ENCODE data around the gene LMBRD2. TPM values are rescaled to one million over a fixed set of nuclear protein-coding genes. Genes with fewer than 3 reads are reported as not detected.
A peak's percentile ranks its signal among the peaks of the same experiment; 100 is the strongest.

The LMBRD2 gene
- total RNA-seq, 1 donor, result 22.1 TPM

- TF ChIP-seq, protein P1, sequence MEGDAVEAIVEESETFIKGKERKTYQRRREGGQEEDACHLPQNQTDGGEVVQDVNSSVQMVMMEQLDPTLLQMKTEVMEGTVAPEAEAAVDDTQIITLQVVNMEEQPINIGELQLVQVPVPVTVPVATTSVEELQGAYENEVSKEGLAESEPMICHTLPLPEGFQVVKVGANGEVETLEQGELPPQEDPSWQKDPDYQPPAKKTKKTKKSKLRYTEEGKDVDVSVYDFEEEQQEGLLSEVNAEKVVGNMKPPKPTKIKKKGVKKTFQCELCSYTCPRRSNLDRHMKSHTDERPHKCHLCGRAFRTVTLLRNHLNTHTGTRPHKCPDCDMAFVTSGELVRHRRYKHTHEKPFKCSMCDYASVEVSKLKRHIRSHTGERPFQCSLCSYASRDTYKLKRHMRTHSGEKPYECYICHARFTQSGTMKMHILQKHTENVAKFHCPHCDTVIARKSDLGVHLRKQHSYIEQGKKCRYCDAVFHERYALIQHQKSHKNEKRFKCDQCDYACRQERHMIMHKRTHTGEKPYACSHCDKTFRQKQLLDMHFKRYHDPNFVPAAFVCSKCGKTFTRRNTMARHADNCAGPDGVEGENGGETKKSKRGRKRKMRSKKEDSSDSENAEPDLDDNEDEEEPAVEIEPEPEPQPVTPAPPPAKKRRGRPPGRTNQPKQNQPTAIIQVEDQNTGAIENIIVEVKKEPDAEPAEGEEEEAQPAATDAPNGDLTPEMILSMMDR (IDR thresholded peaks at IDR 0.05; ENCODE audit: insufficient read depth, low read length), result no peak
- no peak for DNase-seq (ENCODE audit: low read depth)
Observed at GRCh38 chr5:36111238-36111637, 40.4 kb downstream of the LMBRD2 start.

DNA sequence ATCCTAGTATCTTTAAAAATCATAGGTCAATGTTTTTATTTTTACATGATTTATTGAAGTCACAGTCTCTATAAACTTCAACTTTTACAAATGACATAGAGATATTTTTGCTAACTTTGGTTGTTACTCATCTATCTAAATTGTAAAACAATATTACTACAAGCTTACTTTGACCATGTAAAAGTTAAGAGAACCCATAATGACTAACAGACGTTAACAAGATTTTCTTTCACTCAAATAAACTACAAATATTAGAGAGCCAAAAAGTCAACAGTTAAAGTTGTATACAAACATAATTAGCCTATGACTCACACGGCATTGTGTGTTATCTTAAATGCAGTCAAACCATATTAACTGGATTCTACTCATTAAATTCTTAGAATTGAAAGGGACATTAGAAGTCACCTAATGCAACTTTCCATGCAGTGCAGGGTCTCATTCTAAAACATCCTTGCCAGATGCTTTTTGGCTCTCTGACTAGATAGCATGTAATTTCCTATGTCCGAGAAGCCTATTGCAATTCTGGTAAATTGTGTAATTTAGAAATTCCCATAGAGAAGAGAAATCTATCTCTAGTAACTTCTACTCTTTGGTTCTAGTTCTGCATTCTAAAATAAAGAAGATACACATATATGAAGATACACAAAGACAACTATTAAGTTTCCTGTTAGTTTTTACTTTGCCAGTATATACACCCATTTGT is 42.8 kb downstream of the LMBRD2 start:
- DNase-seq (ENCODE audit: low read depth), result no peak
- TF ChIP-seq, protein P1 (IDR thresholded peaks at IDR 0.05; ENCODE audit: insufficient read depth, low read length), result no peak
- H3K4me3 ChIP-seq (ENCODE audit: low read depth, low read length), result no peak overlapping the region

More at GRCh38 chr5:36111238-36111637, 40.4 kb downstream of the LMBRD2 start:
- H3K4me3 ChIP-seq (ENCODE audit: low read depth, low read length), result no peak overlapping the region

GRCh38 chr5:36105819-36106218 is 45.9 kb downstream of the LMBRD2 start:
- TF ChIP-seq, protein P1 (IDR thresholded peaks at IDR 0.05; ENCODE audit: insufficient read depth, low read length), result no peak
- DNase-seq (ENCODE audit: low read depth), result no peak
- H3K4me3 ChIP-seq (ENCODE audit: low read depth, low read length), result no peak overlapping the region

DNA sequence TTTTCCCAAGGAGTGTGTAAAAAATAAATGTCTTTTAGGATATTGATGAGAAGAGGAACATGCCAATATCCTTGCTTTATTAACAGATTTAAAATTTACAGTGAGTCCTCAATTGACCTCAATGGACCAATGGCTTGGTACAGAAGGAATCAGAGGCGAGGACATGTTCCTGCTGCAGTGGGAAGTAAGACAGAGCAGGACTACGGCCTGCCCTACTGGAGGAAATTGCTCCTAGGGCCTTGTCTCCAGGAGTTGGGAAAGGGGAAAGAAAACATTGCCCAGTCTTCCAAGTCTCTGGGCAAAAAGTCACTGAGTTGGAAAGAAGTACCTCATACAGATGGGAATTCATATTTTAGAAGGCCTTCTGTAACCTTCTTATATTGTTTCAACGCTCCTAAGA is 51.9 kb downstream of the LMBRD2 start:
- no peak overlapping the region for H3K4me3 ChIP-seq (ENCODE audit: low read depth, low read length)
- TF ChIP-seq, protein P1 (IDR thresholded peaks at IDR 0.05; ENCODE audit: insufficient read depth, low read length), result no peak
- DNase-seq (ENCODE audit: low read depth), result no peak

DNA sequence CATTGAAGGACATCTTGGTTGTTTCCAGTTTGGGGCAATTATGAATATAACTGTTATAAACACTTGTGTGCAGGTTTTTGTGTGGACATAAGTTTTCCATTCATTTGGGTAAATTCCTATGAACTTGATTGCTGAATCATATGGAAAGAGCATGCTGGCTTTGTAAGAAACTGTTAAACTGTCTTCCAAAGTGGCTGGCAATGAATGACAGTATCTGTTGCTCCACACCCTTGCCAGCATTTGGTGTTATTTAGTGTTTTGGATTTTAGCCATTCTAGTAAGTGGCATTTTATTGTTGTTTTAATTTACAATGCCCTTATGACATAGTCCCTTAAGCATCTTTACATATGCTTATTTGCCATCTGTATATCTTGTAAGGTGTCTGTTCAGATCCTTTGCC is 55.2 kb downstream of the LMBRD2 start:
- TF ChIP-seq, protein P1 (IDR thresholded peaks at IDR 0.05; ENCODE audit: insufficient read depth, low read length), result no peak
- DNase-seq (ENCODE audit: low read depth), result no peak
- no peak overlapping the region for H3K4me3 ChIP-seq (ENCODE audit: low read depth, low read length)

GRCh38 chr5:36089989-36090388 is 61.7 kb downstream of the LMBRD2 start:
- H3K4me3 ChIP-seq (ENCODE audit: low read depth, low read length), result no peak overlapping the region
- DNase-seq (ENCODE audit: low read depth), result peak; percentile 8
- TF ChIP-seq, protein P1 (IDR thresholded peaks at IDR 0.05; ENCODE audit: insufficient read depth, low read length), result peak; percentile 29

Measured in fibroblast of the aortic adventitia (primary cell).